ENCODE results near the gene LRRFIP1.

LRRFIP1 gene

GRCh38 chr2:237698358-237698694, 70.9 kb downstream of the LRRFIP1 start:
- Histone ChIP-seq H3K9me3 (ENCODE audit: low read length) (no peaks in the 10 kb centered on the region), H3K9ac (ENCODE audit: low read length) (no peak overlapping the region), H3K36me3 (ENCODE audit: insufficient read depth, low read length) (no peaks in the 10 kb centered on the region), H3K27ac (ENCODE audit: low read depth, low read length) (peak overlapping the region; percentile 53), H3K4me3 (ENCODE audit: low read depth in 1 of 2, low read length in 2 of 2) (no peak overlapping the region), H3K4me1 (ENCODE audit: insufficient read depth, low read length) (peaks cover 99% of the 10 kb centered on the region), H3K27me3 (ENCODE audit: control insufficient read depth in 1 of 2, insufficient read depth in 2 of 2, low read length in 2 of 2) (no peaks in the 10 kb centered on the region)

- Histone ChIP-seq H3K4me1 (ENCODE audit: insufficient read depth, low read length) (peaks cover 99% of the 10 kb centered on the region), H3K36me3 (ENCODE audit: insufficient read depth, low read length) (no peaks in the 10 kb centered on the region), H3K9me3 (ENCODE audit: low read length) (no peaks in the 10 kb centered on the region), H3K27me3 (ENCODE audit: control insufficient read depth in 1 of 2, insufficient read depth in 2 of 2, low read length in 2 of 2) (no peaks in the 10 kb centered on the region), H3K27ac (ENCODE audit: low read depth, low read length) (peak overlapping the region; percentile 99), H3K4me3 (ENCODE audit: low read depth in 1 of 2, low read length in 2 of 2) (no peak overlapping the region), H3K9ac (ENCODE audit: low read length) (peak overlapping the region; percentile 18)
Observed at GRCh38 chr2:237699870-237700511, 72.6 kb downstream of the LRRFIP1 start.

- Histone ChIP-seq H3K36me3 (ENCODE audit: insufficient read depth, low read length) (no peaks in the 10 kb centered on the region), H3K27ac (ENCODE audit: low read depth, low read length) (peak overlapping the region; percentile 99), H3K9me3 (ENCODE audit: low read length) (no peaks in the 10 kb centered on the region), H3K4me3 (ENCODE audit: low read depth in 1 of 2, low read length in 2 of 2) (peak overlapping the region in 1 of 2 donors; percentile 25), H3K4me1 (ENCODE audit: insufficient read depth, low read length) (peaks cover 100% of the 10 kb centered on the region), H3K27me3 (ENCODE audit: control insufficient read depth in 1 of 2, insufficient read depth in 2 of 2, low read length in 2 of 2) (no peaks in the 10 kb centered on the region), H3K9ac (ENCODE audit: low read length) (peak overlapping the region; percentile 35)
Observed at GRCh38 chr2:237700512-237701032, 73.2 kb downstream of the LRRFIP1 start.

- no peaks in the 10 kb centered on the region for H3K9me3 ChIP-seq (ENCODE audit: low read length)
- no peaks in the 10 kb centered on the region for H3K36me3 ChIP-seq (ENCODE audit: insufficient read depth, low read length)
- peaks cover 100% of the 10 kb centered on the region for H3K4me1 ChIP-seq (ENCODE audit: insufficient read depth, low read length)
- H3K9ac ChIP-seq (ENCODE audit: low read length): peak overlapping the region; percentile 35
- peak overlapping the region; percentile 99 for H3K27ac ChIP-seq (ENCODE audit: low read depth, low read length)
- H3K4me3 ChIP-seq (ENCODE audit: low read depth in 1 of 2, low read length in 2 of 2): peak overlapping the region in 1 of 2 donors; percentile 29
- H3K27me3 ChIP-seq (ENCODE audit: control insufficient read depth in 1 of 2, insufficient read depth in 2 of 2, low read length in 2 of 2): no peaks in the 10 kb centered on the region
Observed at GRCh38 chr2:237701033-237701858, 73.9 kb downstream of the LRRFIP1 start.

- peak overlapping the region; percentile 99 for H3K27ac ChIP-seq (ENCODE audit: low read depth, low read length)
- no peaks in the 10 kb centered on the region for H3K36me3 ChIP-seq (ENCODE audit: insufficient read depth, low read length)
- H3K4me3 ChIP-seq (ENCODE audit: low read depth in 1 of 2, low read length in 2 of 2): peak overlapping the region in 1 of 2 donors; percentile 29
- H3K4me1 ChIP-seq (ENCODE audit: insufficient read depth, low read length): peaks cover 100% of the 10 kb centered on the region
- no peaks in the 10 kb centered on the region for H3K27me3 ChIP-seq (ENCODE audit: control insufficient read depth in 1 of 2, insufficient read depth in 2 of 2, low read length in 2 of 2)
- H3K9me3 ChIP-seq (ENCODE audit: low read length): no peaks in the 10 kb centered on the region
- H3K9ac ChIP-seq (ENCODE audit: low read length): peak overlapping the region; percentile 63
Observed at GRCh38 chr2:237701859-237702390, 74.5 kb downstream of the LRRFIP1 start.

- peaks cover 100% of the 10 kb centered on the region for H3K4me1 ChIP-seq (ENCODE audit: insufficient read depth, low read length)
Observed at GRCh38 chr2:237702441-237703391, 75.3 kb downstream of the LRRFIP1 start.

GRCh38 chr2:237704501-237705434, 77.4 kb downstream of the LRRFIP1 start:
- H3K27me3 ChIP-seq (ENCODE audit: control insufficient read depth in 1 of 2, insufficient read depth in 2 of 2, low read length in 2 of 2): no peaks in the 10 kb centered on the region
- no peak overlapping the region for H3K4me3 ChIP-seq (ENCODE audit: low read depth in 1 of 2, low read length in 2 of 2)
- peaks cover 10% of the 10 kb centered on the region for H3K36me3 ChIP-seq (ENCODE audit: insufficient read depth, low read length)
- H3K27ac ChIP-seq (ENCODE audit: low read depth, low read length): peak overlapping the region; percentile 58
- H3K4me1 ChIP-seq (ENCODE audit: insufficient read depth, low read length): peaks cover 91% of the 10 kb centered on the region
- H3K9ac ChIP-seq (ENCODE audit: low read length): no peak overlapping the region
- H3K9me3 ChIP-seq (ENCODE audit: low read length): no peaks in the 10 kb centered on the region

More at GRCh38 chr2:237702441-237703391, 75.3 kb downstream of the LRRFIP1 start:
- peak overlapping the region; percentile 99 for H3K27ac ChIP-seq (ENCODE audit: low read depth, low read length)
- peak overlapping the region; percentile 12 to 29 for H3K4me3 ChIP-seq (ENCODE audit: low read depth in 1 of 2, low read length in 2 of 2)
- no peaks in the 10 kb centered on the region for H3K27me3 ChIP-seq (ENCODE audit: control insufficient read depth in 1 of 2, insufficient read depth in 2 of 2, low read length in 2 of 2)
- H3K36me3 ChIP-seq (ENCODE audit: insufficient read depth, low read length): no peaks in the 10 kb centered on the region
- H3K9me3 ChIP-seq (ENCODE audit: low read length): no peaks in the 10 kb centered on the region
- peak overlapping the region; percentile 63 for H3K9ac ChIP-seq (ENCODE audit: low read length)

GRCh38 chr2:237706257-237706656, 78.9 kb downstream of the LRRFIP1 start:
- Histone ChIP-seq H3K4me3 (ENCODE audit: low read depth in 1 of 2, low read length in 2 of 2) (no peak overlapping the region), H3K4me1 (ENCODE audit: insufficient read depth, low read length) (peaks cover 76% of the 10 kb centered on the region), H3K27ac (ENCODE audit: low read depth, low read length) (peak overlapping the region; percentile 71), H3K9ac (ENCODE audit: low read length) (no peak overlapping the region), H3K9me3 (ENCODE audit: low read length) (no peaks in the 10 kb centered on the region), H3K36me3 (ENCODE audit: insufficient read depth, low read length) (peaks cover 10% of the 10 kb centered on the region), H3K27me3 (ENCODE audit: control insufficient read depth in 1 of 2, insufficient read depth in 2 of 2, low read length in 2 of 2) (no peaks in the 10 kb centered on the region)

GRCh38 chr2:237708065-237708398, 80.6 kb downstream of the LRRFIP1 start:
- Histone ChIP-seq H3K9ac (ENCODE audit: low read length) (peak overlapping the region; percentile 16), H3K4me1 (ENCODE audit: insufficient read depth, low read length) (peaks cover 64% of the 10 kb centered on the region), H3K27ac (ENCODE audit: low read depth, low read length) (peak overlapping the region; percentile 71), H3K9me3 (ENCODE audit: low read length) (no peaks in the 10 kb centered on the region), H3K27me3 (ENCODE audit: control insufficient read depth in 1 of 2, insufficient read depth in 2 of 2, low read length in 2 of 2) (no peaks in the 10 kb centered on the region), H3K36me3 (ENCODE audit: insufficient read depth, low read length) (peaks cover 14% of the 10 kb centered on the region), H3K4me3 (ENCODE audit: low read depth in 1 of 2, low read length in 2 of 2) (peak overlapping the region in 1 of 2 donors; percentile 24)

- Histone ChIP-seq H3K36me3 (ENCODE audit: insufficient read depth, low read length) (peaks cover 14% of the 10 kb centered on the region), H3K4me3 (ENCODE audit: low read depth in 1 of 2, low read length in 2 of 2) (no peak overlapping the region), H3K9me3 (ENCODE audit: low read length) (no peaks in the 10 kb centered on the region), H3K27ac (ENCODE audit: low read depth, low read length) (peak overlapping the region; percentile 71), H3K9ac (ENCODE audit: low read length) (peak overlapping the region; percentile 16), H3K27me3 (ENCODE audit: control insufficient read depth in 1 of 2, insufficient read depth in 2 of 2, low read length in 2 of 2) (no peaks in the 10 kb centered on the region), H3K4me1 (ENCODE audit: insufficient read depth, low read length) (peaks cover 64% of the 10 kb centered on the region)
Observed at GRCh38 chr2:237708491-237708890, 81.1 kb downstream of the LRRFIP1 start.
